ENCODE results near the gene NUMB. TPM values are rescaled to one million over a fixed set of nuclear protein-coding genes. Genes with fewer than 3 reads are reported as not detected.

NUMB gene
- total and polyA plus RNA-seq, 4 donors, result 39.4 to 100 (median 87.8) TPM

GRCh38 chr14:73477618-73478266 lies 19.4 kb upstream of the NUMB start:
- WGBS, 2 donors, result 63 to 81% methylated on average over 6 of the region's 6 CpGs

GRCh38 chr14:73476451-73476931 lies 18.1 kb upstream of the NUMB start:
- ATAC-seq (ENCODE audit: insufficient read depth, low FRiP score), result no peak
- Histone ChIP-seq H3K9ac (ENCODE audit: insufficient read depth in 1 of 2, low read length in 2 of 2) (no peak overlapping the region), H3K27me3 (ENCODE audit: control insufficient read depth in 3 of 3, insufficient read depth in 3 of 3, low read length in 2 of 3) (no peaks in the 10 kb centered on the region), H3K4me1 (ENCODE audit: control insufficient read depth in 5 of 5, insufficient read depth in 5 of 5, low read length in 5 of 5) (peaks cover 0 to 3% (median 0%) of the 10 kb centered on the region in 5 donors), H3K27ac (ENCODE audit: low read depth in 1 of 2, low read length in 1 of 2) (peak overlapping the region in 1 of 2 donors; percentile 1), H3K9me3 (ENCODE audit: control insufficient read depth in 4 of 4, insufficient read depth in 3 of 4, low read length in 3 of 4) (no peaks in the 10 kb centered on the region), H3K4me3 (no peak overlapping the region), H3K36me3 (ENCODE audit: control insufficient read depth in 4 of 4, insufficient read depth in 4 of 4, low read length in 4 of 4) (no peaks in the 10 kb centered on the region)
- 64 to 79% methylated on average over 3 of the region's 3 CpGs for WGBS, 2 donors
- DNase-seq, result no peak
- no peak for TF ChIP-seq CTCF (IDR thresholded peaks at IDR 0.05; ENCODE audit: control extremely low read depth, extremely low read depth)

More at GRCh38 chr14:73477618-73478266, 19.4 kb upstream of the NUMB start:
- TF ChIP-seq CTCF (IDR thresholded peaks at IDR 0.05; ENCODE audit: control extremely low read depth, extremely low read depth), result no peak
- Histone ChIP-seq H3K36me3 (ENCODE audit: control insufficient read depth in 4 of 4, insufficient read depth in 4 of 4, low read length in 4 of 4) (no peaks in the 10 kb centered on the region), H3K27ac (ENCODE audit: low read depth in 1 of 2, low read length in 1 of 2) (no peak overlapping the region), H3K4me3 (no peak overlapping the region), H3K9me3 (ENCODE audit: control insufficient read depth in 4 of 4, insufficient read depth in 3 of 4, low read length in 3 of 4) (no peaks in the 10 kb centered on the region), H3K9ac (ENCODE audit: insufficient read depth in 1 of 2, low read length in 2 of 2) (no peak overlapping the region), H3K4me1 (ENCODE audit: control insufficient read depth in 5 of 5, insufficient read depth in 5 of 5, low read length in 5 of 5) (peaks cover 0 to 3% (median 0%) of the 10 kb centered on the region in 5 donors), H3K27me3 (ENCODE audit: control insufficient read depth in 3 of 3, insufficient read depth in 3 of 3, low read length in 2 of 3) (no peaks in the 10 kb centered on the region)
- DNase-seq (no peak), ATAC-seq (ENCODE audit: insufficient read depth, low FRiP score) (peak; percentile 34)

GRCh38 chr14:73474952-73475351 lies 16.6 kb upstream of the NUMB start:
- TF ChIP-seq CTCF (IDR thresholded peaks at IDR 0.05; ENCODE audit: control extremely low read depth, extremely low read depth), result no peak
- ATAC-seq (ENCODE audit: insufficient read depth, low FRiP score) (no peak), DNase-seq (no peak)
- Histone ChIP-seq H3K27ac (ENCODE audit: low read depth in 1 of 2, low read length in 1 of 2) (no peak overlapping the region), H3K27me3 (ENCODE audit: control insufficient read depth in 3 of 3, insufficient read depth in 3 of 3, low read length in 2 of 3) (no peaks in the 10 kb centered on the region), H3K9me3 (ENCODE audit: control insufficient read depth in 4 of 4, insufficient read depth in 3 of 4, low read length in 3 of 4) (no peaks in the 10 kb centered on the region), H3K4me3 (no peak overlapping the region), H3K9ac (ENCODE audit: insufficient read depth in 1 of 2, low read length in 2 of 2) (no peak overlapping the region), H3K4me1 (ENCODE audit: control insufficient read depth in 5 of 5, insufficient read depth in 5 of 5, low read length in 5 of 5) (peaks cover 0 to 3% (median 0%) of the 10 kb centered on the region in 5 donors), H3K36me3 (ENCODE audit: control insufficient read depth in 4 of 4, insufficient read depth in 4 of 4, low read length in 4 of 4) (no peaks in the 10 kb centered on the region)
- WGBS, 2 donors, result 53 to 69% methylated on average over 4 of the region's 4 CpGs
